ENCODE data around the gene SMS. TPM values are rescaled to one million over a fixed set of nuclear protein-coding genes. Genes with fewer than 3 reads are reported as not detected.

The SMS gene
- total and polyA plus RNA-seq, 2 of the 13 experiments (the other 11 are each of a cell fraction or from before 2014, with no cell fraction given), result 40.5 to 91.9 TPM

DNA sequence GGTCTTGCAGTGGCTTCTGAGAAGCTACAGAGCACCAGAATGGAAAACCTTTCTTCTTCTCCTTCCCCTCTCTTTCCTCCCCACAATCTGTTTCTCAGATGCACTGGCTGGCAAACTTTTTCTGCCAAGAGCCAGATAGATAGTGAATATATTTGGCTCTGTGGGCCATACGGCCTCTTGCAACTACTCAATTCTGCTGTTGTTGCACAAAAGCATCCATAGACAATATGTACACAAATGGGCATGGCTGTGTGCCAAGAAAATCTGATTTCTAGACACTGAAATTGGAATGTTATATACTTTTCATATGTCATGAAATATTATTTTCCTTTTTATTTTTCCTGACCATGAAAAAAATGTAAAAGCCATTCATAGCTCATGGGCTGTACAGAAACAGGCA is 94.7 kb downstream of the SMS start:
- in situ Hi-C loops (cut with HindIII; ENCODE audit: extremely low pct_ligation_motif_present, low pct_unique_long_range_greater_than_20kb) (no loop called here), intact Hi-C loops (cut with micrococcal nuclease; ENCODE audit: unreplicated experiment) (no loop called here)
- Histone ChIP-seq H3K9me3 (ENCODE audit: low read length) (no peaks in the 10 kb centered on the region), H3K36me3 (replicated peaks in 1 of 2; ENCODE audit: control insufficient read depth in 1 of 2, insufficient read depth in 2 of 2, low read length in 2 of 2) (no peaks in the 10 kb centered on the region), H3K79me2 (ENCODE audit: insufficient read depth, low read length) (no peaks in the 10 kb centered on the region), H3K4me1 (ENCODE audit: insufficient read depth, low read length) (no peaks in the 10 kb centered on the region), H4K20me1 (ENCODE audit: insufficient read depth, low read length) (no peaks in the 10 kb centered on the region), H3K27ac (ENCODE audit: extremely low read length, insufficient read depth, low read length) (no peak overlapping the region), H3K9ac (ENCODE audit: insufficient read depth, low read depth, low read length) (no peak overlapping the region), H3K4me2 (ENCODE audit: low read depth, low read length) (no peak overlapping the region), H2AFZ (ENCODE audit: low read length) (no peak overlapping the region), H3K27me3 (ENCODE audit: control insufficient read depth in 1 of 2, insufficient read depth in 2 of 2, low read length in 2 of 2) (no peaks in the 10 kb centered on the region), H3K4me3 (replicated peaks in 1 of 3; ENCODE audit: insufficient read depth in 1 of 3, low read depth in 2 of 3, low read length in 3 of 3) (no peak overlapping the region)
- TF ChIP-seq ZNF773 (CRISPR knock-in tag; IDR thresholded peaks at IDR 0.05; ENCODE audit: borderline replicate concordance), result no peak
- TF ChIP-seq CENPT (CRISPR knock-in tag; IDR thresholded peaks at IDR 0.05; ENCODE audit: low read depth), result no peak
- no peak for TF ChIP-seq NR2F2 (IDR thresholded peaks at IDR 0.05; ENCODE audit: borderline replicate concordance, low read depth)
- TF ChIP-seq ZNF703 (CRISPR knock-in tag; IDR thresholded peaks at IDR 0.05; ENCODE audit: borderline replicate concordance), result no peak
- TF ChIP-seq MBNL3 (CRISPR knock-in tag; conservative IDR thresholded peaks at IDR 0.05), result no peak
- no peak for TF ChIP-seq TP53 (CRISPR knock-in tag; conservative IDR thresholded peaks at IDR 0.05)
- no peak for TF ChIP-seq ZNF3 (CRISPR knock-in tag; IDR thresholded peaks at IDR 0.05)
- TF ChIP-seq HMG20B (CRISPR knock-in tag; conservative IDR thresholded peaks at IDR 0.05), result no peak
- TF ChIP-seq, protein P1, sequence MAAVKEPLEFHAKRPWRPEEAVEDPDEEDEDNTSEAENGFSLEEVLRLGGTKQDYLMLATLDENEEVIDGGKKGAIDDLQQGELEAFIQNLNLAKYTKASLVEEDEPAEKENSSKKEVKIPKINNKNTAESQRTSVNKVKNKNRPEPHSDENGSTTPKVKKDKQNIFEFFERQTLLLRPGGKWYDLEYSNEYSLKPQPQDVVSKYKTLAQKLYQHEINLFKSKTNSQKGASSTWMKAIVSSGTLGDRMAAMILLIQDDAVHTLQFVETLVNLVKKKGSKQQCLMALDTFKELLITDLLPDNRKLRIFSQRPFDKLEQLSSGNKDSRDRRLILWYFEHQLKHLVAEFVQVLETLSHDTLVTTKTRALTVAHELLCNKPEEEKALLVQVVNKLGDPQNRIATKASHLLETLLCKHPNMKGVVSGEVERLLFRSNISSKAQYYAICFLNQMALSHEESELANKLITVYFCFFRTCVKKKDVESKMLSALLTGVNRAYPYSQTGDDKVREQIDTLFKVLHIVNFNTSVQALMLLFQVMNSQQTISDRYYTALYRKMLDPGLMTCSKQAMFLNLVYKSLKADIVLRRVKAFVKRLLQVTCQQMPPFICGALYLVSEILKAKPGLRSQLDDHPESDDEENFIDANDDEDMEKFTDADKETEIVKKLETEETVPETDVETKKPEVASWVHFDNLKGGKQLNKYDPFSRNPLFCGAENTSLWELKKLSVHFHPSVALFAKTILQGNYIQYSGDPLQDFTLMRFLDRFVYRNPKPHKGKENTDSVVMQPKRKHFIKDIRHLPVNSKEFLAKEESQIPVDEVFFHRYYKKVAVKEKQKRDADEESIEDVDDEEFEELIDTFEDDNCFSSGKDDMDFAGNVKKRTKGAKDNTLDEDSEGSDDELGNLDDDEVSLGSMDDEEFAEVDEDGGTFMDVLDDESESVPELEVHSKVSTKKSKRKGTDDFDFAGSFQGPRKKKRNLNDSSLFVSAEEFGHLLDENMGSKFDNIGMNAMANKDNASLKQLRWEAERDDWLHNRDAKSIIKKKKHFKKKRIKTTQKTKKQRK (IDR thresholded peaks at IDR 0.05; ENCODE audit: low read length), result no peak
- TF ChIP-seq GATAD2A (CRISPR knock-in tag; IDR thresholded peaks at IDR 0.05), result no peak
- TF ChIP-seq ZNF747 (CRISPR knock-in tag; IDR thresholded peaks at IDR 0.05; ENCODE audit: borderline replicate concordance), result no peak
- TF ChIP-seq ZNF710 (CRISPR knock-in tag; IDR thresholded peaks at IDR 0.05; ENCODE audit: borderline replicate concordance), result no peak
- TF ChIP-seq ETS1 (CRISPR knock-in tag; IDR thresholded peaks at IDR 0.05), result no peak
- TF ChIP-seq NR2F1 (CRISPR knock-in tag; IDR thresholded peaks at IDR 0.05), result no peak
- ChIA-PET CTCF (ENCODE audit: low intra/inter-chr PET ratio, low total read pairs) (no interaction called here), POLR2A (no interaction called here)
- no peak for ATAC-seq
- 22% methylated on average over 1 of the region's 1 CpG for WGBS (ENCODE audit: low lambda C conversion rate)
- no peak for FAIRE-seq
- DNase-seq (ENCODE audit: low spot score), result no peak
- no TSS peak for BruUV-seq (replicated peaks)

Data from HepG2 (cell line).